Cardiac muscle cell (in vitro differentiated cells and primary cell): Measurements from ENCODE around the gene TRIM5. TPM values are rescaled to one million over a fixed set of nuclear protein-coding genes. Genes with fewer than 3 reads are reported as not detected.

ENCODE experiments used
- DNase-seq, 2 donors: peaks; one replicate each; pipeline versions ENCODE4 v3.0.0 to v3.0.0-alpha.2; 2010 to 2017; ENCODE audit warnings: low read depth in 1 of 2, low spot score in 1 of 2
- H3K27ac ChIP-seq: fragments of 200-600 bp; sonication (generic); 2 replicates; pipeline ENCODE4 v1.5.1; 2016
- H3K27me3 ChIP-seq: fragments of 200-600 bp; sonication (generic); 2 replicates; pipeline ENCODE4 v1.6.0; 2016; ENCODE audit warnings: control low read depth
- H3K36me3 ChIP-seq: fragments of 200-600 bp; sonication (generic); 2 replicates; pipeline ENCODE4 v1.5.1; 2016; ENCODE audit warnings: control low read depth
- H3K4me1 ChIP-seq: fragments of 200-600 bp; sonication (generic); 2 replicates; pipeline ENCODE4 v1.8.1; 2017; ENCODE audit warnings: low read depth, mild to moderate bottlenecking, mixed run types
- H3K4me3 ChIP-seq: fragments of 200-600 bp; sonication (generic); 2 replicates; pipeline ENCODE4 v1.5.1; 2016; ENCODE audit warnings: mild to moderate bottlenecking
- H3K9me3 ChIP-seq: fragments of 200-600 bp; sonication (generic); 2 replicates; pipeline ENCODE4 v1.5.1; 2017; ENCODE audit warnings: low read depth, mild to moderate bottlenecking, control low read depth
- polyA plus RNA-seq: library from polyadenylated mRNA; unstranded; fragments of >200 nt; fragmentation: Nextera tagmentation; extraction: Ambion mirVana; gene quantifications from 2 replicates; pipeline ENCODE4 v1.2.1, GENCODE V29; 2016
- total RNA-seq: library from RNA; depleted of rRNA; stranded (reverse); fragments of >200 nt; gene quantifications from 2 replicates; pipeline ENCODE4 v1.2.3, GENCODE V29; 2016
- TF ChIP-seq, protein P1 (sequence below): IDR thresholded peaks from 2 replicates; pipeline ENCODE4 v1.5.1; 2012; ENCODE audit warnings: low read depth, mild to moderate bottlenecking, low read length

Gene TRIM5
- total and polyA plus RNA-seq, 2 experiments from 2014 or later, result 13.4 to 19.9 TPM

DNA sequence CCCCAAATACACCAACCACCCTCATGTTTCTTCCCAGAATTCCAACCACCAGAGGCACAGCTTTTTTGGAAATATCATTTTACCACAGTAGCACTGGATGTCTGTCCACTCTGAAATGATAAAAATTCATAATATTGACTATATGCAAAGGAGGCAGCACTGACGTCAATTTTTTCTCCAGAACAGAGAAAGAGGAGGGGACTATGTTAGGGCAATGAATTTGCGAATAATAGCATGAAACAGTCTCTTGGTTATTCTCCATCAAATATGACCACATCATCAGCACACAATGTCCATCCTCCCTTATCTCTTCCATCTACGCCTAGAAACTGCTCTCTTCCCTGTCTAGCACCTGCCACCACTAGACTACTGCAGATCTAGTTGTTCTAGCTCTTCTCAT is 38.7 kb downstream of the TRIM5 start:
- H3K27ac ChIP-seq, result no peak overlapping the region
- H3K36me3 ChIP-seq, result no peaks in the 10 kb centered on the region
- H3K27me3 ChIP-seq, result no peaks in the 10 kb centered on the region
- no peak overlapping the region for H3K4me3 ChIP-seq
- DNase-seq, result no peak
- H3K4me1 ChIP-seq, result no peaks in the 10 kb centered on the region
- no peaks in the 10 kb centered on the region for H3K9me3 ChIP-seq
- TF ChIP-seq, protein P1, sequence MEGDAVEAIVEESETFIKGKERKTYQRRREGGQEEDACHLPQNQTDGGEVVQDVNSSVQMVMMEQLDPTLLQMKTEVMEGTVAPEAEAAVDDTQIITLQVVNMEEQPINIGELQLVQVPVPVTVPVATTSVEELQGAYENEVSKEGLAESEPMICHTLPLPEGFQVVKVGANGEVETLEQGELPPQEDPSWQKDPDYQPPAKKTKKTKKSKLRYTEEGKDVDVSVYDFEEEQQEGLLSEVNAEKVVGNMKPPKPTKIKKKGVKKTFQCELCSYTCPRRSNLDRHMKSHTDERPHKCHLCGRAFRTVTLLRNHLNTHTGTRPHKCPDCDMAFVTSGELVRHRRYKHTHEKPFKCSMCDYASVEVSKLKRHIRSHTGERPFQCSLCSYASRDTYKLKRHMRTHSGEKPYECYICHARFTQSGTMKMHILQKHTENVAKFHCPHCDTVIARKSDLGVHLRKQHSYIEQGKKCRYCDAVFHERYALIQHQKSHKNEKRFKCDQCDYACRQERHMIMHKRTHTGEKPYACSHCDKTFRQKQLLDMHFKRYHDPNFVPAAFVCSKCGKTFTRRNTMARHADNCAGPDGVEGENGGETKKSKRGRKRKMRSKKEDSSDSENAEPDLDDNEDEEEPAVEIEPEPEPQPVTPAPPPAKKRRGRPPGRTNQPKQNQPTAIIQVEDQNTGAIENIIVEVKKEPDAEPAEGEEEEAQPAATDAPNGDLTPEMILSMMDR, result no peak

DNA sequence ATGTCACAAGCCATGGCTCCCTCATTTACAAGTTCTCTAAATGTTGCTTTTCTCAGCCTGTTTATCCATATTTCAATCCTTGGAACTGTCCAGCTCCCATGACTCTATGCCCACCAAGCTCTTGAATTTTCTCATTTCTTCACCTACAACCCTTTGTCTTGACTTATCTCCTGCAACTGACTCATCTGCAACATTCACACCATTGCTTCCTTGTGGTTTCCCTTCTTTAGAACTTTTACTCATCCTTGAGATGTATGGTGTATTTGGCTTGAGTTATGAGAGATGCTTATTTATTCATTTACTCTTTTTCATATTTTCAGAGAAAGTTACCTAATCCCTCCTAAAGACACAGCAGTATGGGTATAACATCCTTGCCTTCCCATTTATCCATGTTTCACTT is 41.3 kb downstream of the TRIM5 start:
- Histone ChIP-seq H3K4me3 (no peak overlapping the region), H3K27me3 (no peaks in the 10 kb centered on the region), H3K27ac (no peak overlapping the region), H3K36me3 (no peaks in the 10 kb centered on the region), H3K4me1 (no peaks in the 10 kb centered on the region), H3K9me3 (no peaks in the 10 kb centered on the region)
- no peak for DNase-seq
- TF ChIP-seq, protein P1, result no peak

DNA sequence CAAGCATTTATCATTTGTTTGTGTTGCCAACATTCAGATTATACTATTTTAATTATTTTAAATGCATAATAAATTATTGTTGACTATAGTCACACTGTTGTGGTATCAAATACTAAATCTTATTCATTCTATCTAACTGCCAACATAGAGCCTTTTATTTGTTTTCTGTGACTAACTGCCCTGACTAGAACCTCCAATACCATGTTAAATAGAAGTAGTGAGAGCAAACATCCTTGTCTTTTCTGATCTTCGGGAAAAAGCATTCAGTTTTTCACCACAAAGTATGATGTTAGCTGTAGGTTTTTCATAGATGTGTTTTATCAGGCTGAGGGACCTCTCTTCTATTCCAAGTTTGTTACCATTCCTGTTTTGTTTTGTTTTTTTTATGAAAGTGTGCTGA is 44.9 kb downstream of the TRIM5 start:
- DNase-seq, result no peak
- Histone ChIP-seq H3K36me3 (no peaks in the 10 kb centered on the region), H3K4me1 (no peaks in the 10 kb centered on the region), H3K27me3 (no peaks in the 10 kb centered on the region), H3K27ac (no peak overlapping the region), H3K9me3 (no peaks in the 10 kb centered on the region), H3K4me3 (no peak overlapping the region)
- TF ChIP-seq, protein P1, result no peak

DNA sequence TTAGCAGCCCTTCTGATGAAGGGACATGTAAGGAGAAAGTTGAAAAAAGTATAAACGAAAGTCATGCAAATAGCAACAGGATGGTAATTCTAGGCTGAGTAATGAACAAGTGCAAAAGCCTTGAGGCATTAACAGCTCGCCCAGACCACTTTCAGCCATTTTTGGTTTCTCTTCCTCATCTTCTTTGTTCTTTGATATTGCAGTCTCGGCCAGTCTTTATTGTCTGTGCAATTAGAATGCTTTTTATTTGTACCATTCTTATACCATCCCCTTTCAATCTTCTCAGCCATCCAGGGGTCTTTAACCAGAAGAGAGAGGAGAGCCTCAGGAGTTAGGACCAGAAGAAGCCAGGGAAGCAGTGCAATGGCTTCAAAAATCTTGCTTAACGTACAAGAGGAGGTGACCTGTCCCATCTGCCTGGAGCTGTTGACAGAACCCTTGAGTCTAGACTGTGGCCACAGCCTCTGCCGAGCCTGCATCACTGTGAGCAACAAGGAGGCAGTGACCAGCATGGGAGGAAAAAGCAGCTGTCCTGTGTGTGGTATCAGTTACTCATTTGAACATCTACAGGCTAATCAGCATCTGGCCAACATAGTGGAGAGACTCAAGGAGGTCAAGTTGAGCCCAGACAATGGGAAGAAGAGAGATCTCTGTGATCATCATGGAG is 52.8 kb downstream of the TRIM5 start:
- no peak overlapping the region for H3K27ac ChIP-seq
- peak in 1 of 2 donors; percentile 53 for DNase-seq
- no peaks in the 10 kb centered on the region for H3K4me1 ChIP-seq
- H3K27me3 ChIP-seq, result no peaks in the 10 kb centered on the region
- H3K9me3 ChIP-seq, result no peaks in the 10 kb centered on the region
- TF ChIP-seq, protein P1, result no peak
- H3K4me3 ChIP-seq, result no peak overlapping the region
- no peaks in the 10 kb centered on the region for H3K36me3 ChIP-seq

DNA sequence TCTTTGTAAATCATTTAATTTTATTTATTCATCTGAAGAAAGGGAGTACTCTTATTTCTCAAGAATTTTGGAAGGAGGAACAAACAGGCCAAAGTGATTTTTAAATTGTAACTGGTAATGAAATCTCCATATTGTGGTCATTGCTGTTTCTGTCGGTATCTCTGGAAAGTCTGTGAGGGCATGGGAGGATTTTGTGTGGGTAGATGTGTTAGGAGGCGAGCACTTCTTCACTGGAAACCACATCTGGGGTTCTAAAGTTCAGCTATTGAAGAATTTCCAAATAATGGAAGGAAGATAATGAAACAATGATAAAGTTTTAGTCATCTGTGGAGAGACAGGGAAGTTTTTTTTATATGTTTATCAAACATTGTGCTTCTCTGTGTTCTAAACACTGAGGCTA is 53.5 kb downstream of the TRIM5 start:
- TF ChIP-seq, protein P1, result no peak
- no peaks in the 10 kb centered on the region for H3K4me1 ChIP-seq
- peak in 1 of 2 donors; percentile 30 for DNase-seq
- no peaks in the 10 kb centered on the region for H3K27me3 ChIP-seq
- H3K9me3 ChIP-seq, result no peaks in the 10 kb centered on the region
- H3K4me3 ChIP-seq, result no peak overlapping the region
- no peak overlapping the region for H3K27ac ChIP-seq
- no peaks in the 10 kb centered on the region for H3K36me3 ChIP-seq

DNA sequence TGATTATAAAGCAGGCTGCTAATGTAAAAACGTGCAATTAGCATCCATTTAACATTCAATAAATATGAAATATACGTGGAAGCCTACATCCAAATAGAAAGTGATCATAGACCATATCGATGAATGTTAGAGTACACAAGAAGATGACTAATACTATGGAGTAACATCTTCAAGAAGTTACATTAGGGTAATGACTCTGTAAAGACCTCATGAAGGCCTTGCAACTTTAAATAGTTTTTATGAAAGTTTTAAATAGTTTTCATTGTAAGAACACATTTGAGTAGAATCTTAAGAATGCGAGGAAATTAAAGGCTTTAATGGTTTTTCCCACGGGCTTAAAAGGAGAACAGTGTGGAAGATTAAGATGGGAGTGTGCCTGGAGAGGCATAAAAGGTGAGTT is 58.7 kb downstream of the TRIM5 start:
- Histone ChIP-seq H3K36me3 (no peaks in the 10 kb centered on the region), H3K27me3 (no peaks in the 10 kb centered on the region), H3K9me3 (no peaks in the 10 kb centered on the region), H3K27ac (no peak overlapping the region), H3K4me3 (no peak overlapping the region), H3K4me1 (peaks cover 18% of the 10 kb centered on the region)
- TF ChIP-seq, protein P1, result no peak
- peak in 1 of 2 donors; percentile 12 for DNase-seq
